Activated CD8-positive, alpha-beta memory T cell treated with anti-CD3 and anti-CD28 coated beads, Interleukin-2, amount 10 ng/mL, durations not matched to agents 7 days and 5 days (primary cell): Measurements from ENCODE around the gene OTOGL. TPM values are rescaled to one million over a fixed set of nuclear protein-coding genes. Genes with fewer than 3 reads are reported as not detected.

Experiments used
- ATAC-seq: fragments of 150-1000 bp; cut with Tn5 transposase; one replicate; pipeline ENCODE4 v1.10.0; 2021; ENCODE audit warnings: moderate library complexity
- CTCF ChIA-PET: fragments of 350-600 bp; sonication (Branson Sonifier 250); formaldehyde crosslinking; loops from one replicate; lab custom pipeline; 2021; ENCODE audit warnings: antibody characterized with exemption; lab: Charles Lee
- DNase-seq: peaks from one replicate; pipeline ENCODE4 v3.0.0-alpha.2; 2020
- H3K27ac Mint-ChIP-seq: one replicate; pipeline ENCODE4 v1.8.0; 2021; ENCODE audit warnings: mild to moderate bottlenecking, mixed read lengths
- H3K27me3 Mint-ChIP-seq: one replicate; pipeline ENCODE4 v1.8.0; 2021; ENCODE audit warnings: mixed read lengths
- H3K36me3 Mint-ChIP-seq: one replicate; pipeline ENCODE4 v1.8.0; 2021; ENCODE audit warnings: mild to moderate bottlenecking, mixed read lengths
- H3K4me1 Mint-ChIP-seq: one replicate; pipeline ENCODE4 v1.8.0; 2021; ENCODE audit warnings: mixed read lengths
- H3K4me3 Mint-ChIP-seq: one replicate; pipeline ENCODE4 v1.8.0; 2021; ENCODE audit warnings: mild to moderate bottlenecking, moderate library complexity, mixed read lengths
- H3K9me3 Mint-ChIP-seq: one replicate; pipeline ENCODE4 v1.8.0; 2022; ENCODE audit warnings: low read depth, mixed read lengths
- total RNA-seq, 2 experiments: library from RNA; stranded (reverse); gene quantifications; one replicate each; pipeline ENCODE4 v1.2.3, GENCODE V29; 2021

OTOGL gene
- total RNA-seq, 2 experiments from 2014 or later = not detected

DNA sequence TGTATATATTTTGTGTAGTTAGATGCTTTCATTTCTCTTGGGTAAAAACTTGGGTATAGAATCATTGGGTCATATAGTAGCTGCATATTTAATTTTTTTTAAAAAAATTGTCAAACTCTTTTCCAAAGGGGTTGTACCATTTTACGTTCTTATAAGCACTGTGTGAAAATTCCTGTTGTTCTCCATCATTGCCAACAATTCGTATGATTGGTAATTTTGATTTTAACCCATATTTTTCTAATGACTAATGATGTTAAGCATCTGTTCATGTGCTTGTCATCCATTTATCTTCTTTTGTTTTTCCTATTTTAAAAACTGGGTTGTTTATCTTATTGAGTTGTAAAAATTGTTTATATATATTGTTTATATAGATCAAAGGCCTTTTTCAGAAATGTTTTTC is 77.4 kb downstream of the OTOGL start:
- H3K27me3 Mint-ChIP-seq = peaks cover 16% of the 10 kb centered on the region
- ATAC-seq = no peak
- CTCF ChIA-PET = interaction anchor here (1.1 kb wide), 1 partner anchor 10 kb away, joined by 3 read pairs; no protein-coding TSS in a partner anchor

DNA sequence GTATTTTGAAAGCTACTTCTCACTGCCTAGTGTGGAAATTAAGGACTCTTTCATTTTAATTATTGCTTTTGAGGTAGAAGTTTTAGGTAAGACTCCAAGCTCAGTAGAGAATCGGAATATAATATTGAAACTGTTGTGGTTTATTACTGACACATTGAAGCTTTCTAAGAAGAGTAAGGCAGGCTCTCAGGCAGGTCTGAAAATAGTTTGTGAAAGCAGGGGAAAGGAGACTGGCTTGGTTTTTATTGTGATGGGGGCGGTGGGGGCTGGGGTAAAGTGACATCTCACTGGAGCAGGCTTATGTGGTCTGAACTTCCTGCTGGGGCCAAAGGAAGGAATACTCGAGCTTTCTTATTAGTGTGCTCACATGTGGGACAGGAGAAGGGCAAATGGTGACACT is 79.5 kb downstream of the OTOGL start:
- ATAC-seq (peak; percentile 82), DNase-seq (peak; percentile 61)
- Mint-ChIP-seq H3K27me3 (peaks cover 9% of the 10 kb centered on the region), H3K27ac (peak overlapping the region; percentile 76), H3K4me3 (no peak overlapping the region), H3K4me1 (peaks cover 24% of the 10 kb centered on the region), H3K9me3 (no peaks in the 10 kb centered on the region), H3K36me3 (no peaks in the 10 kb centered on the region)
- CTCF ChIA-PET = no interaction called here

More for the DNA sequence above, 77.4 kb downstream of the OTOGL start:
- Mint-ChIP-seq H3K36me3 (peaks cover 2% of the 10 kb centered on the region), H3K4me1 (peaks cover 20% of the 10 kb centered on the region), H3K27ac (no peak overlapping the region), H3K9me3 (no peaks in the 10 kb centered on the region), H3K4me3 (no peak overlapping the region)
- no peak for DNase-seq

DNA sequence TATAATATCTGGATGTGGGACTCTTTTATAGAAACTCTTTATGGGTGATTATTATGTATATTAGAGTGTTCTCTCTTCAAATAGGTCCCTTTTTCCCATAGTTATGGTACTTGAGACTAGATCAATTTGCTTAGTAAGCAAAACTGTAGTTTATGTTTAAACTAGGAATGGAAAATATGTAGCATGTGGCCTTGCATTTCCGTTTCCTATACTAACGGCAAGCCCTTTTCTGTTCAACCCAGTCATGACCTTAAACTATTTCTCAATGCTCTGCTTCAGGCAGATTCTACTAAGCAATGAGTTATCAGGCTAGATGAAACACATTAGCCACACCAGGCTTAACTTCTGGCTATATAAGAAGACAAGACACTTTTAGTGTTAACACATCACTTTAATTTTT is 84.6 kb downstream of the OTOGL start:
- Mint-ChIP-seq H3K9me3 (no peaks in the 10 kb centered on the region), H3K4me3 (no peak overlapping the region), H3K27ac (no peak overlapping the region), H3K36me3 (no peaks in the 10 kb centered on the region), H3K4me1 (peaks cover 26% of the 10 kb centered on the region), H3K27me3 (peaks cover 3% of the 10 kb centered on the region)
- ATAC-seq (no peak), DNase-seq (no peak)
- CTCF ChIA-PET = no interaction called here

DNA sequence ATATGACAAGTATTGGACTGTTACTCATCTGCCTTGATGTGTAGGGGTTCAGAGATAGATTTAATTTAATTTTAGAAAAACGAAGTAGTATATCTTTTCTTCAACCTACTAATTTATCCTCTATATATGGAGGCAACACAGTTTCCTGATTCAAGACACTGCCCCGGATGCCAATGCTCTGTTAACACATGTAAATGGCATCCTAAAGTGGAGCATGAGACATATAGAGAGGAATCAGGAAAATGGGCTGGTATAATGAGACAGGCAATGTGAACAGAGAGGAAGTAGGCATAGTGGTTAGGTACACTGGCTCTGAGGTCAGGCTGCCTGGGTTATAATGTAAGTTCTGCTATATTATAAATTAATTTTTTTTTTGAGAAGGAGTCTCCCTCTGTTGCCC is 85.6 kb downstream of the OTOGL start:
- no peak overlapping the region for H3K27ac Mint-ChIP-seq
- ATAC-seq = no peak
- no peak overlapping the region for H3K4me3 Mint-ChIP-seq
- no peak for DNase-seq
- H3K4me1 Mint-ChIP-seq = peaks cover 17% of the 10 kb centered on the region
- CTCF ChIA-PET = no interaction called here
- no peaks in the 10 kb centered on the region for H3K9me3 Mint-ChIP-seq
- peaks cover 3% of the 10 kb centered on the region for H3K27me3 Mint-ChIP-seq
- no peaks in the 10 kb centered on the region for H3K36me3 Mint-ChIP-seq

DNA sequence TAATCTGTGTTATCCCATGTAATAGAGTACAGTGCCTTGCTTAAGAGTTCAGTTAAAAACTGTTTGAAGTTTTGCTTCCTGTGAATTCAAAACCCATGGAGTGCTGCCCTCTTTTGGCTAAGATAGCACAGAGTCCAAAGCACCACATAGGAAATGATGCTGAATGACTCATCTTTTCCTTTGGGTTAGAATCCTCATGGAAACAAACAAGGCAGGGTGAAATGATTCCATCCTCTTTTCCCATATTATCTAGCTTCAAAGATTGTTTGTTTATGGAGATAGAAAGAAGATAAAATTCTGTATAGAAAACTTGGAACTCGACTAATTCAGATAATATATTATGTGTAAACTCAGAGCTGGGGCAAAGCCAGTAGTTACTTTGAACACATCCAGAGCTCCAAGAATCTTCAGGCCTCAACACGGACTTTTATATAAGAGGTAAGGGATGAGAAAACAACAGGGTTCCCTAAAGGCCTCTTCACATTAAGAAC is 87.4 kb downstream of the OTOGL start:
- CTCF ChIA-PET = interaction anchor here (0.6 to 1.7 kb wide), 11 partner anchors 9 to 629 kb away, joined by 3 to 4 read pairs (median 3); no protein-coding TSS in a partner anchor
- Mint-ChIP-seq H3K27me3 (peaks cover 5% of the 10 kb centered on the region), H3K27ac (no peak overlapping the region)

DNA sequence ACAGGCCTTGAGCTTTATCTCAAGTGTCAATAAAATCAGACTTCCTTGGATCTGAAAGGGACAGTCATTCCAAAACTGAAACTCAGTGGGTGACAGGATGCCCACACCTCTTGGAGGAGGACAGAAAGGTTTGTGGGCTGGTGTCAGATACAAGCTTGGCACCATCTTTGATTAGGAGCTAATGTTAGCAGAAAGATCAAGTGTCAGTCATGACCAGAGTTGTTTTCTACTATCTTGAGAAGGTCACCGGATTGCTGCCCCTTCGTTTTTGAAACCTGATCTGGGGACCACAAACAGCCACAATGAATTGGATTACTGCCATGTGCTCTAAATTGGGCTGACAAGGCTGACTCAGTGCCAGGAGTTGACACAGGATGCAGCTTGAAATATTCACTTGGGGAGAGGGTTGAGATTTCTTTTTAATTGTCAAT is 88.3 kb downstream of the OTOGL start:
- CTCF ChIA-PET = interaction anchor here (0.9 to 1.7 kb wide), 7 partner anchors 8 to 409 kb away, joined by 3 to 4 read pairs (median 3); no protein-coding TSS in a partner anchor
- H3K4me3 Mint-ChIP-seq = no peak overlapping the region
- peaks cover 12% of the 10 kb centered on the region for H3K27me3 Mint-ChIP-seq
- H3K4me1 Mint-ChIP-seq = peaks cover 14% of the 10 kb centered on the region
- DNase-seq (peak; percentile 59), ATAC-seq (peak; percentile 61)
- H3K9me3 Mint-ChIP-seq = no peaks in the 10 kb centered on the region
- no peaks in the 10 kb centered on the region for H3K36me3 Mint-ChIP-seq
- no peak overlapping the region for H3K27ac Mint-ChIP-seq

More for the DNA sequence above, 87.4 kb downstream of the OTOGL start:
- H3K9me3 Mint-ChIP-seq = no peaks in the 10 kb centered on the region
- H3K36me3 Mint-ChIP-seq = no peaks in the 10 kb centered on the region
- peak; percentile 43 for DNase-seq
- H3K4me1 Mint-ChIP-seq = peaks cover 17% of the 10 kb centered on the region
- peak; percentile 74 for ATAC-seq
- no peak overlapping the region for H3K4me3 Mint-ChIP-seq

DNA sequence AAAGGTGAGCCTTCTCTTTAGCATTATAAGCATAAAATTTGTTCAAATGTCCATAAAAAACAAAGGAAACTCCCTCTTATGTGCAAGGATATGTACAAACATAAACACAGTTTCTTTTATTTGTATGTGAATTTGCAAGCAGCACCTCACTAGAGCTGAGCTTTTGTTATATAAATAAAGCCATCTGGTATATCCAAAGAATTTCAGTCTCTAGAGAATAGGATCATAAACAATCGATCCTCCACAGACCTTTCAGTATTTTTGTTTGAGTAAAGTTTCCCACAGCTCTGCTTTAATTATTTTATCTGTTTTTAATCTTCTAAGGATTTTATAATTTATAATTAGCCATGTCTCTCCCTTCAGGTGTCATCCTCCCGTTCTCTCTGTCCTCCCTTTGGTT is 89.2 kb downstream of the OTOGL start:
- no peak for ATAC-seq
- no peaks in the 10 kb centered on the region for H3K36me3 Mint-ChIP-seq
- no peak overlapping the region for H3K27ac Mint-ChIP-seq
- H3K27me3 Mint-ChIP-seq = peaks cover 13% of the 10 kb centered on the region
- no peak overlapping the region for H3K4me3 Mint-ChIP-seq
- DNase-seq = no peak
- CTCF ChIA-PET = interaction anchor here (1.7 kb wide), 1 partner anchor 299 kb away, joined by 3 read pairs; no protein-coding TSS in a partner anchor
- peaks cover 14% of the 10 kb centered on the region for H3K4me1 Mint-ChIP-seq
- no peaks in the 10 kb centered on the region for H3K9me3 Mint-ChIP-seq

DNA sequence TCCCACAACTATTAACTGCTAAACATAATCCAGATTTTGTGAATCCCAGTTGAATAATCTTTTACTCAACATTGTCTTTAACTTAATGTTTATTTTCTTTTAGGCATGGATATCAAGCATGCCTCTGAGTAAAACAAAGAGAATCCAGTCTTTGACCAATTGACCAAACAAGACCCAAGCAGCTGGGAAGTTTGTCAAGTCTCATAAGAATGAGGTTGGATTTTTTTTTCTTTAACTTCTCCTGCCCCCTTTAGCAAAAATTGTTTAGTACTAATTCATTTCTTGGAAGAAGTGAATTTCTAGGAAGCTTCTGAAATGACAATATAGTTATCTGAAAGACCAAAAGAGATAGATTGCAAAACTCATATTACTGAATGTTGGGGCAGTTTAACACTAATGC is 89.9 kb downstream of the OTOGL start:
- no peak overlapping the region for H3K27ac Mint-ChIP-seq
- no peaks in the 10 kb centered on the region for H3K9me3 Mint-ChIP-seq
- no peaks in the 10 kb centered on the region for H3K36me3 Mint-ChIP-seq
- peaks cover 15% of the 10 kb centered on the region for H3K27me3 Mint-ChIP-seq
- DNase-seq (no peak), ATAC-seq (no peak)
- H3K4me1 Mint-ChIP-seq = peaks cover 14% of the 10 kb centered on the region
- no peak overlapping the region for H3K4me3 Mint-ChIP-seq
- CTCF ChIA-PET = no interaction called here

DNA sequence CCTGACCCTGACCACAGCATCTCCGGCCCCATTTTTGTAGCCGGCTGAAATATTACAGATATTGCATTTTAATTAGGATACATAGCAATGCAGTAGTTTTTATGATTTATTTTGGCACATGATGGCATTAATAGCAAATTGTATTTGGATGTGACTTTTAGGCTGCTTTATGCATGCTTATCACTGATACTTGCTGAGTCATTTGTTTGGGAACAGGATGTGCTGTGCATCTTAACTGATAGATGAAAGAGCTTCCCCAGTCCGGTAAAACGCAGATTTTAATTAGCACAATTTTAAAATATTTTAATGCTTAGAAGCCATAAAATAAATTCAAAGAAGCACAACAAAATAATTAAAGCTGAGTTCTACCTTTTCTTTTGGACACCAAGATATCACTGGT is 90.7 kb downstream of the OTOGL start:
- ATAC-seq (no peak), DNase-seq (no peak)
- peaks cover 14% of the 10 kb centered on the region for H3K4me1 Mint-ChIP-seq
- H3K4me3 Mint-ChIP-seq = no peak overlapping the region
- H3K9me3 Mint-ChIP-seq = no peaks in the 10 kb centered on the region
- no peaks in the 10 kb centered on the region for H3K36me3 Mint-ChIP-seq
- CTCF ChIA-PET = interaction anchor here (0.5 to 1.0 kb wide), 2 partner anchors 80 to 162 kb away, joined by 4 read pairs; no protein-coding TSS in a partner anchor
- peaks cover 15% of the 10 kb centered on the region for H3K27me3 Mint-ChIP-seq
- H3K27ac Mint-ChIP-seq = no peak overlapping the region

DNA sequence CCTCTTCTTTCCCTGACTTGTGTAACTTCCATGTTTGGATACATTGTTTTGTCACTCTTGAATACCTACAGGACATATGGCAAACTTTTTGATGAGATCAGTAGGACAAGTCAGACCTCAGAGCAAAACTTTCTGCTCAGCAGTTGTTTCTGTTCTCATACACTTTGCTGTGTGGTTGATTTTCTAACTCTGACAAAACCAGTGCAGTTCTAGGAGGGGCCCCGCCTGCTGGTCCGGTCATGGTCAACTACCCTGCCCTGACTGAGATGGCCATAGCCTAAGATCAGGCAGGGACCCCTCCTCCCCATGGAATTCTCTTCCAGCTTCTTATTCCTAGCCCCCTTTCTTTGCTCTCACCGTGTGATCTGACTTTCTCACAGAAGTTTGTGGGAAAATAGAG is 92.8 kb downstream of the OTOGL start:
- ATAC-seq = no peak
- CTCF ChIA-PET = no interaction called here
- peaks cover 15% of the 10 kb centered on the region for H3K27me3 Mint-ChIP-seq
- DNase-seq = no peak
- no peak overlapping the region for H3K27ac Mint-ChIP-seq
- H3K4me3 Mint-ChIP-seq = no peak overlapping the region
- no peaks in the 10 kb centered on the region for H3K36me3 Mint-ChIP-seq
- no peaks in the 10 kb centered on the region for H3K9me3 Mint-ChIP-seq
- peaks cover 12% of the 10 kb centered on the region for H3K4me1 Mint-ChIP-seq

DNA sequence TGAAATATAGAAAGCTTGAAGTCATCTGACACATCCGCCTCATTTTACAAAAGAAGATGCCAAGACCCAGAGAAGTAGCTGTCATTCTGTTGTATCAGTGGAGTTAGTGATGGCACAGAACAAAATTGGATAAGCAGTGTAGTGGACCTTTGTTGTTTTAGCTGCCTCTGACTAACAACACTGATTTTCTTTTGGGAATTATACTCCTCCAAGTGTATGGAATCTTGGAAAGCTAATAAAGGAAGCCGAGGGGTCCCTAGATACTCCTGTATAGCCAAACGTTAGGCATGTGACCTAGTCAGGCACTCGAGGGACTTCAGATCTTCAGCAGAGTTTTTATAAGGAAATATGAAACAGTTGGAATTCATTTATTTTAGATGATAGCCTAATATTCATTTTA is 94.5 kb downstream of the OTOGL start:
- Mint-ChIP-seq H3K27ac (no peak overlapping the region), H3K27me3 (peaks cover 17% of the 10 kb centered on the region), H3K4me1 (peaks cover under 1% of the 10 kb centered on the region), H3K36me3 (no peaks in the 10 kb centered on the region), H3K4me3 (no peak overlapping the region), H3K9me3 (no peaks in the 10 kb centered on the region)
- ATAC-seq = no peak
- CTCF ChIA-PET = no interaction called here
- DNase-seq = no peak

DNA sequence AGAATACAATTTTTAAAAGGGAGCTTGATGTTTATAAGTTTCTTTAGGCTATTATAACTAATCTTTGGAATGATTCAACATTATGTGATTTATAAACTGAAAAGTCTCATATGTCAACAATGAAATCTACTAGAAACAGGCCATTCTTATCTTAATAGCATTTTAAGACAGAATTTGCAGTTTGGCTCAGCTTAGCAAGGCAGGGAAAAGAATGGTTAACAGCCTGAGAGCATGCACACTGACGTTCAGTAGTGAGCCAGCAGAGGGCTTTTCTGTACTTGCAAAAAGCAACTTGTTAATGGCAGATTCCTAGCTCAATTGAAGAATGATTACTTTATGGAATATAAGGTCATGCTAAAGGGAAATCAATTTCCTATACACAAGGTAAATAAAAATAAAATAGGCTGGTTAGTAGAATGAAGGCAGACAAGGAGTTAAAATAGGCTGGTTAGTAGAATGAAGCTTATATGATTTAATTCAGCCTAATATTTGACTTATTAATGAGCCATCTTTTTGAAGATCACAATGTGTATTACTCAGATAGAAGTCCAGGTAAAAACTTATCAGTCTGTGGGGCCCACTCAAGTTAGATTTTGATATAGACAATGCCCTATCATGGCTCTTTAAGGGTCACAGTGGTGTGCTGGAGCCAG is 95.9 kb downstream of the OTOGL start:
- CTCF ChIA-PET = interaction anchor here (0.7 to 1.3 kb wide), 4 partner anchors 8 to 75 kb away, joined by 3 read pairs; no protein-coding TSS in a partner anchor
- ATAC-seq = no peak
- H3K4me1 Mint-ChIP-seq = no peaks in the 10 kb centered on the region
- no peaks in the 10 kb centered on the region for H3K9me3 Mint-ChIP-seq
- no peak overlapping the region for H3K27ac Mint-ChIP-seq
- DNase-seq = no peak
- H3K36me3 Mint-ChIP-seq = no peaks in the 10 kb centered on the region
- no peak overlapping the region for H3K4me3 Mint-ChIP-seq
- peaks cover 20% of the 10 kb centered on the region for H3K27me3 Mint-ChIP-seq

DNA sequence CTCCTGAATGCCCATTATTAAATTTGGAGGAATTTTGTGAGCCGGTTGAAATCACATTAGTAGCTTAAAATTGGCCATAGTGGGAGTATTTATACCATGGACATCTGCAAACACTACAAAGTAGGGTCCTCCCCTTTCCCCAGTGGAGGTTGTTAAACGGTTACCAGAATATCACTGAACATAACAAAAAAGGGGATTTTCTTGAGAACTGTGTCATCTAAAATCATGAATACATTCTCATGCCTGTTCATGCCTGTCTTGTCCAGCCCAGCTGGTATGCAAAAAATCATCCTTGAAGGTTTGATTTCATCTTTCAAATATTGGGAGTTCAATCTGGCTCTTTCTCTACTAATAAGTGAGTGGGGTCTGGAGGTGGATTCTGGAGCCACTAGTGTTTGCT is 96.4 kb downstream of the OTOGL start:
- CTCF ChIA-PET = interaction anchor here (0.7 to 1.3 kb wide), 4 partner anchors 9 to 74 kb away, joined by 3 read pairs; no protein-coding TSS in a partner anchor
- DNase-seq (no peak), ATAC-seq (no peak)
- peaks cover 20% of the 10 kb centered on the region for H3K27me3 Mint-ChIP-seq
- no peaks in the 10 kb centered on the region for H3K36me3 Mint-ChIP-seq
- no peaks in the 10 kb centered on the region for H3K9me3 Mint-ChIP-seq
- no peak overlapping the region for H3K4me3 Mint-ChIP-seq
- no peaks in the 10 kb centered on the region for H3K4me1 Mint-ChIP-seq
- no peak overlapping the region for H3K27ac Mint-ChIP-seq

DNA sequence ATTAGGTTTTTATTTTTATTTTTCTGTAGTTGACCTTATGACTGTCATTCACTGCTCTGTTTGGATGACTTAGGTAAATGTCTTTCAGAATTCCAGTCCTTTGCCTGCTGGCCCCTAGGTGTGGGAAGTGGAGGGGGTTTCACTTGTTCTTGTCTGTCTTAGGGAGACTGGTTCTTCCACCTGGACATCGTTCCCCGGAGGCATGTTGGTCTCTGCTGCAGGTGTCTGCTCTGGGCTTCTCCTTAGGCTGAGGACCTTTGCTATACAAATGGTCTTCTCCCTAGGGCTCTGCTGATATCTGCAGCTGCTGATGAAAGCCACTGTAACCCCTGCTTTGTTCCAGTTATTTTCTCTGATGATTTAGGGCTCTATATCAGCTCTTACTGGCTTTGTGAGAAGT is 97.1 kb downstream of the OTOGL start:
- H3K27ac Mint-ChIP-seq = no peak overlapping the region
- no peaks in the 10 kb centered on the region for H3K36me3 Mint-ChIP-seq
- no peak for DNase-seq
- CTCF ChIA-PET = interaction anchor here (1.0 kb wide), 1 partner anchor 9 kb away, joined by 3 read pairs; no protein-coding TSS in a partner anchor
- ATAC-seq = no peak
- H3K4me1 Mint-ChIP-seq = no peaks in the 10 kb centered on the region
- peaks cover 18% of the 10 kb centered on the region for H3K27me3 Mint-ChIP-seq
- no peak overlapping the region for H3K4me3 Mint-ChIP-seq
- no peaks in the 10 kb centered on the region for H3K9me3 Mint-ChIP-seq
